SU-DHL-6 (cell line): Measurements from ENCODE around the gene SPINK6.

Experiments
- H2AFZ ChIP-seq: fragments of 200-600 bp; sonication (generic); 2 replicates; pipeline ENCODE4 v1.6.1; 2014; ENCODE audit warnings: low read depth, mild to moderate bottlenecking, moderate library complexity, mixed read lengths, antibody characterized with exemption, low read length; ENCODE audit not compliant: severe bottlenecking
- H3F3A ChIP-seq: fragments of 200-600 bp; shearing (Covaris generic); 2 replicates; pipeline ENCODE4 v1.6.0; 2016; ENCODE audit warnings: antibody characterized with exemption, mild to moderate bottlenecking; ENCODE audit not compliant: insufficient read depth
- H3K27ac ChIP-seq: fragments of 200-600 bp; sonication (generic); 2 replicates; pipeline ENCODE4 v1.5.1; 2016; ENCODE audit warnings: low read depth, mild to moderate bottlenecking, low read length, moderate library complexity, mixed read lengths
- H3K27me3 ChIP-seq: fragments of 200-600 bp; sonication (generic), shearing (Covaris generic); 2 replicates; pipeline ENCODE4 v1.6.0; 2014; ENCODE audit warnings: mild to moderate bottlenecking, low read length
- H3K36me3 ChIP-seq: fragments of 200-600 bp; sonication (generic); 2 replicates; pipeline ENCODE4 v1.6.1; 2014; ENCODE audit warnings: mild to moderate bottlenecking, low read length, mixed read lengths
- H3K4me2 ChIP-seq: fragments of 300-600, 200-600 bp; shearing (Covaris generic), sonication (generic); 2 replicates; pipeline ENCODE4 v1.6.0; 2014; ENCODE audit warnings: low read length, low read depth, mild to moderate bottlenecking; ENCODE audit not compliant: poor library complexity, severe bottlenecking
- H3K4me3 ChIP-seq: fragments of 200-600 bp; sonication (generic); 2 replicates; pipeline ENCODE4 v1.5.1; 2014; ENCODE audit warnings: antibody characterized with exemption, low read length, mild to moderate bottlenecking, mixed read lengths; ENCODE audit not compliant: insufficient read depth, poor library complexity, severe bottlenecking
- H3K79me2 ChIP-seq: fragments of 200-600 bp; sonication (generic); 2 replicates; pipeline ENCODE4 v1.6.1; 2014; ENCODE audit warnings: mild to moderate bottlenecking, low read length, moderate library complexity; ENCODE audit not compliant: insufficient read depth
- H3K9ac ChIP-seq: fragments of 200-600 bp; sonication (generic); 2 replicates; pipeline ENCODE4 v1.7.0; 2014; ENCODE audit warnings: mild to moderate bottlenecking, low read length
- H3K9me2 ChIP-seq: fragments of 200-600 bp; sonication (generic); replicated peaks from 2 replicates; pipeline ENCODE4 v1.6.1; 2014; ENCODE audit warnings: low read length; ENCODE audit not compliant: insufficient read depth
- H3K9me3 ChIP-seq: fragments of 200-600 bp; sonication (generic); 2 replicates; pipeline ENCODE4 v1.6.1; 2014; ENCODE audit warnings: low read length, mixed read lengths; ENCODE audit not compliant: insufficient read depth
- H4K20me1 ChIP-seq: fragments of 200-600 bp; sonication (generic); 2 replicates; pipeline ENCODE4 v1.6.1; 2014; ENCODE audit warnings: low read depth, mild to moderate bottlenecking, antibody characterized with exemption, low read length, moderate library complexity, mixed read lengths
- EZH2phosphoT487 ChIP-seq: fragments of 200-600 bp; sonication (generic), shearing (Covaris generic); conservative IDR thresholded peaks from 2 replicates; pipeline ENCODE4 v1.6.1; 2018; ENCODE audit warnings: mild to moderate bottlenecking, antibody characterized with exemption, low read length, moderate library complexity, mixed read lengths
- TF ChIP-seq, protein P1 (sequence below): fragments of 200-600 bp; sonication (generic); IDR thresholded peaks from one replicate; pipeline ENCODE4 v1.5.1; 2017; ENCODE audit warnings: antibody characterized with exemption, mild to moderate bottlenecking, low read length, moderate library complexity; ENCODE audit not compliant: insufficient read depth, poor library complexity, severe bottlenecking

Gene SPINK6

DNA sequence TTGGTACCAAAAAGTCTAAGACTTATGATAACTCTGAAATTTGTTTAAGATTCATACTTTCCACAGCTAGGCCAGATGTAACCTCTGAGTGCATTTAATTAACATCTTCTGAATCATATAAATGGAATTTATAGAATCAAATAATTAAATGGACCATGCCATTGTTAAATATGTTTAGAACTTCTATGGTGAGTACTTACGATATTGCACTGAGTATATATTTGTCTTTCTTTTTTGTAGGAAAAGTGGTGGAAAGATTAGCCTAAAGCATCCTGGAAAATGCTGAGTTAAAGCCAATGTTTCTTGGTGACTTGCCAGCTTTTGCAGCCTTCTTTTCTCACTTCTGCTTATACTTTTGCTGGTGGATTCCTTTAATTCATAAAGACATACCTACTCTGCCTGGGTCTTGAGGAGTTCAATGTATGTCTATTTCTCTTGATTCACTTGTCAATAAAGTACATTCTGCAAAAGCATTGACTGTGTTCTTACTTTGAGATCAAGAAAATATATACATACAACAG lies 11.9 kb downstream of the SPINK6 start:
- no peak overlapping the region for H3K27ac ChIP-seq

DNA sequence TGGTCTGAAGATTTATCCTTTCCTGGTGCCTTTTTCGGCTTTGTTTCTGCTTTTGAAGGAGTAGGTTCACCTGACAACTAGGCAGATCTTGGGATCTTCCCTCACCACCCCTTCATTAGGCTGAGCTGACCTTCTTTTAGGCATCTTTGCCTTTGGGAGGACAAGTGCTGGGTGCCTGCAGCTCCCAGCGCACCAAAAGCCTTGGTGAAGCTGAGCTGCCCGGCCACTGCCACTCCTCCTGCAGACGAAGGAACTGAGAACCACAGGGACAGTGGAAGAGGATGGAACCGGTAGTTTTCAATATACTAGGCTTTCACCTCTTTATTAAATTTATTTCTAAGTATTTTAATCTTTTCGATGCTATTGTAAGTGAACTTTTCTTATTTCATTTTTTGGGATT lies 18.7 kb downstream of the SPINK6 start:
- Histone ChIP-seq H3K79me2 (no peaks in the 10 kb centered on the region), H3K4me3 (no peak overlapping the region), H3K9me3 (no peaks in the 10 kb centered on the region), H3K27me3 (no peaks in the 10 kb centered on the region), H3K4me2 (no peak overlapping the region), H3K9ac (no peak overlapping the region), H4K20me1 (no peaks in the 10 kb centered on the region), H3K9me2 (no peaks in the 10 kb centered on the region), H2AFZ (no peak overlapping the region), H3F3A (no peaks in the 10 kb centered on the region), H3K27ac (no peak overlapping the region), H3K36me3 (no peaks in the 10 kb centered on the region)
- no peak for TF ChIP-seq EZH2phosphoT487
- TF ChIP-seq, protein P1, sequence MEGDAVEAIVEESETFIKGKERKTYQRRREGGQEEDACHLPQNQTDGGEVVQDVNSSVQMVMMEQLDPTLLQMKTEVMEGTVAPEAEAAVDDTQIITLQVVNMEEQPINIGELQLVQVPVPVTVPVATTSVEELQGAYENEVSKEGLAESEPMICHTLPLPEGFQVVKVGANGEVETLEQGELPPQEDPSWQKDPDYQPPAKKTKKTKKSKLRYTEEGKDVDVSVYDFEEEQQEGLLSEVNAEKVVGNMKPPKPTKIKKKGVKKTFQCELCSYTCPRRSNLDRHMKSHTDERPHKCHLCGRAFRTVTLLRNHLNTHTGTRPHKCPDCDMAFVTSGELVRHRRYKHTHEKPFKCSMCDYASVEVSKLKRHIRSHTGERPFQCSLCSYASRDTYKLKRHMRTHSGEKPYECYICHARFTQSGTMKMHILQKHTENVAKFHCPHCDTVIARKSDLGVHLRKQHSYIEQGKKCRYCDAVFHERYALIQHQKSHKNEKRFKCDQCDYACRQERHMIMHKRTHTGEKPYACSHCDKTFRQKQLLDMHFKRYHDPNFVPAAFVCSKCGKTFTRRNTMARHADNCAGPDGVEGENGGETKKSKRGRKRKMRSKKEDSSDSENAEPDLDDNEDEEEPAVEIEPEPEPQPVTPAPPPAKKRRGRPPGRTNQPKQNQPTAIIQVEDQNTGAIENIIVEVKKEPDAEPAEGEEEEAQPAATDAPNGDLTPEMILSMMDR: no peak

More for the DNA sequence above, 11.9 kb downstream of the SPINK6 start:
- Histone ChIP-seq H2AFZ (no peak overlapping the region), H3K4me3 (no peak overlapping the region), H3K36me3 (no peaks in the 10 kb centered on the region), H3K4me2 (no peak overlapping the region), H3K79me2 (no peaks in the 10 kb centered on the region), H3K9ac (no peak overlapping the region), H3K9me3 (no peaks in the 10 kb centered on the region), H3K9me2 (no peaks in the 10 kb centered on the region), H3K27me3 (no peaks in the 10 kb centered on the region), H3F3A (no peaks in the 10 kb centered on the region), H4K20me1 (no peaks in the 10 kb centered on the region)
- TF ChIP-seq EZH2phosphoT487: no peak
- TF ChIP-seq, protein P1: no peak

DNA sequence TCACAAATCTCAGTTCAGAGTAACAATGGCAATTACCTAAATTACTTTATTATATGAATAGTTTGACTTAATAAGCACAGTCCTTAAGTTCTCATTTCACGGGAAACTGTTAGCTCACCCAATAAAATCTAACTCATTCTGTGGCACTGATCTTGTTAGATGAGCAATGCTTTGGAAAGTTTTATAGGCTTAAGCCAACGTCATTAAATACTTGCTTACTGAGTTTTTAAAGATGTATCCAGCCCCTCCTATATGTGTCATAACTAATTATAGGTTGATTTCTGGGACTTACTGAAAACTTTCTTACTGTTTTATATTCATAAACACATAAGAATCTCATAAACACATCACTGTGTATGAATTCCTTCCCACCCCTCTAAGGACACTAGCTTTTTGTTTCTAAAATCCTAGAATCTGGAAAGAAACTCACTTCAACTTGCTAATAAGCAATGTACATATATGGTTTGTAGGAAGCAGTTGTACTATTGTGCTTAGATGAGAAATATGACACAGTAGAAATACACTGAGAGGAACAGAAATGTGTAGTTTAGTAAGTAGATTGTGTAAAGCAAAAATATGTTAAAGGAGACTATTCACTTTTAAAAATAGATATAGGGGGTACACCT lies 21.4 kb downstream of the SPINK6 start:
- no peak overlapping the region for H3K4me2 ChIP-seq
- no peaks in the 10 kb centered on the region for H3F3A ChIP-seq
- no peaks in the 10 kb centered on the region for H4K20me1 ChIP-seq
- no peak overlapping the region for H3K4me3 ChIP-seq
- H3K27me3 ChIP-seq: no peaks in the 10 kb centered on the region
- TF ChIP-seq, protein P1: no peak
- TF ChIP-seq EZH2phosphoT487: no peak
- no peaks in the 10 kb centered on the region for H3K9me2 ChIP-seq
- no peak overlapping the region for H2AFZ ChIP-seq
- no peaks in the 10 kb centered on the region for H3K9me3 ChIP-seq
- no peak overlapping the region for H3K27ac ChIP-seq
- H3K9ac ChIP-seq: no peak overlapping the region
- no peaks in the 10 kb centered on the region for H3K79me2 ChIP-seq
- no peaks in the 10 kb centered on the region for H3K36me3 ChIP-seq
